Stimulated activated CD8-positive, alpha-beta memory T cell treated with anti-CD3 and anti-CD28 coated beads, Interleukin-15, amount 100 ng/mL, for 4 hours (primary cell): ENCODE data around the gene IL21.
"Not testable (repeated sequence)": the region's sequence is repeated elsewhere in the genome, so short reads cannot be mapped to it uniquely, and the experiment has no call there.

Experiments used
- DNase-seq, 2 donors: peaks; one replicate each; pipeline ENCODE4 v3.0.0-alpha.2; 2020; ENCODE audit warnings: low read depth in 2 of 2

The IL21 gene

DNA sequence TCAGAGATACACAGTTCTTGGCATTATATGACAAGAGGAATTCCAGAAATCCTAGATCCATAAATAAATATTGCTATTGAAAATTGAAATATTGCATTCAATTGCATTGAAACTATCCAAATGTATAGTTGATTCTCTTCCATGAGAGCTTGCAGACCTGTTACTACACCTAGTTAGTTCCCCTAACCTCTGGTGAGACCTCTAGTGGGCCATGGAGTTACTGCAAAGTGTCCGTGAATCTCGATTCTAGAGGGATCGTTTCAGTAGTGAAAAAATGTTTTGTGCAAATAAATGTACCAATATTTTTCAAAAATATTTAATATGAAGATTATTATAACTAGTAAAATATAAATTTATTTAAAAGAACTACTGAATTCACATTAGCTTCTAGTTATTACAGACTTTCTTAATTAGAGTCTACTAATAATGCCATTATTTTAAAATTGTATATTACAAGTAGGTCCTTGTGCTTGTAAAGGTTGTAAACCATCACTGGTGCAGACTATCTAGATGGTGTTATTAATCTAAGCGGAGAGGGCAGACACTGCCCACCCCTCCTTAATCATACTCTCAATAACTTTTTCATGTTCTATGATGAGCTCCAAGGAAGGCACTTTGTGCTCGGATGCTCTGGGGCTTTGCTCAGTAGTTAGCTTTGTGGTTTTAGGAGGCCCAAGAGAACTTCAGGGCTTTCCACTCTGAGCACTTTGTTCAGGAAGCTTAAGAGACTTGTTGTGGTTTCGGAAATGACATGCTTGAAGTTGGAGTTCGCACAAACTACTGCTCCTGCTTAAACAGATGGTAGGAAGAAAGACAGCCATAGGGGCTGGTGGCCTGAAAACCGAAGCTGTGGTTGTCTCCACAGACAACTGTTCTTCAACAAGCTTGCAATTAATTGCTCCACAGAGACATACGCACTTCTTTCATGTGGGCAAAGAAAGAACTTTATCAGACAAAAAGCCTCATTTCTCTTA, 42.8 kb downstream of the IL21 start:
- peak in 1 of 2 donors; percentile 30 for DNase-seq

DNA sequence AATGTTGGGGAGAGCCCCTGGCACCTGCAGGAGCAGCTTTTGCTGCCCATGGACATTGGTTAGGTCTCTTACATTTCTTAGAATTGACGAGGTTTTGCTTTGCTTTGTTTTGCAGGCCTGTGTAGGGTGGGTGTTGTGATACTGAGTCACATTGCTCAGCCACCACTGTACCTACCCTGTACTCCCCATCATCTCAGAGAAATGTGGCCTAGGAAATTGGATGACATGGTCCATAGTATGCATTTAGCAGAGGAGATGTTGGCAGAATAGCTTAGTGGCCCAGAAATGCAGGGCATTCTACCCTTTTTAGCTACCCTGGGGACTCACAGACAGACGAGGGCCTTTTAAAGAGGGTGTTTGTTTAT, 43.7 kb downstream of the IL21 start:
- DNase-seq: no peak

DNA sequence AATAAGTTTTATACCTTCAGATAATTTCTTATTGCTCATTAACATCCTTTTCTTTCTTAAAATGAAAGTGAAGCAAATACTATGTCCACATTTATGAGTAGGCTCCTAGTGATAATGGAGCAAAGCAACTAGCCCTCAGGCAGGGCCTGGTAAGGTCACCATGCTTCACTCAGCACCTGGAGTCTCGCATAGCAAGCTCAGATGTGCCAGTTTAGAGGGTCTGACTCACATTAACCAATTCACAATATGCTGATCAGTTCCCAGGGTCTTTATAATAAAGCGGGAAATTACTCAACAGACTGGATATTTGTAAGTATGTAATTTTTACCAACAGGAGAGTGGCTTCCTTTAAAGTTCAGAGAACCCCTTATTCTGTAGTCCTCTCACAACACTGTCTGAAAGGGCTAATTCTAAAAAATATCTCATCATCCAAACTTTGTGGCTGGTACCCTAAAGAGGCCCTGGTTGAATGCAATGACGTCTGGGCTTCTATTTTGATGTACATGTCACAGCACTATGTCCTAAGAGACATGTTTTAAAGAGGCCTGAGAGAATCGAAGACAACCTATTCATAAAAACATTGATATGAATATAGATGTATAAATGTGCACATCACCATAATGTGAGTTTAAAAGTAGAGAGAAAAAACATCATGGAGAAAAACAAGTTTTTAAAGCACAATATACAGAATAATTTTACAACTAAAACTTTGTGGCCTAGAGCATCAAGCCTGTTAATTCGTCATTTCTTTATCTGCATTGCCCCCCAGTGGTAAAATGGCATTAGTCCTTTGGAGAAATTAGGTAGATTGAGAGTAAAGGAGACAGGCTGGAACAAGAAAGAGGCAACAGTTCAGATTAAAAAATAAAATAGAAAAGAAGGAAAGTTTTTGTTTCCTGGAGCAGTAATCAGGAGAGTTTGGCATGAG, 44.3 kb downstream of the IL21 start:
- no peak for DNase-seq

DNA sequence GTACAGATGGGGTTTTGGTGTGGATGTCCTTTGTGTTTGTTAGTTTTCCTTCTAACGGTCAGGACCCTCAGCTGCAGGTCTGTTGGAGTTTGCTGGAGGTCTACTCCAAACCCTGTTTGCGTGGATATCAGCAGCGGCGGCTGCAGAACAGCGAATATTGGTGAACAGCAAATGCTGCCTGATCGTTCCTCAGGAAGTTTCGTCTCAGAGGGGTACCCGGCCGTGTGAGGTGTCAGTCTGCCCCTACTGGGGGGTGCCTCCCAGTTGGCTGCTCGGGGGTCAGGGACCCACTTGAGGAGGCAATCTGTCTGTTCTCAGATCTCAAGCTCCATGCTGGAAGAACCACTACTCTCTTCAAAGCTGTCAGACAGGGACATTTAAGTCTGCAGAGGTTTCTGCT, 46.5 kb downstream of the IL21 start:
- not testable (repeated sequence) for DNase-seq

DNA sequence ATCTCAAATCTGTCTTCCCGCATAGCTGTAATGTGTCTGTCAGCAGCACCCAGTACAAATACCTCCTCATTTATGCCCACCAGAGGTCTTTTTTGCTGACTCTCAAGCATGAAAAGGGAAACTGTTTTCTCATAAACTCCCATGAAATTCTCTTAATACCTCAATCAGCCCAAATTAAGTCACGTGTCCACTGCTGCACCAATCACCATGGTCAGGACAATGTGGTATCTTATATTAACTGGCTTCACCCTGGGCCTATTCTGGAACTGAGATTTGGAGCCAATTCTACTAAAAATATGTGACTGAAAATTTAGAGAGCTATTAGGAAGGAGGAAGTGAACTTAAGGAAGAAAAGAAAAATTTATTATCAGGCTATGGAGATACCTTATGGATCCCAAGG, 58.4 kb downstream of the IL21 start:
- DNase-seq: no peak
